ENCODE results near the gene SPTBN5.

- TF ChIP-seq ATF6 (CRISPR knock-in tag; IDR thresholded peaks at IDR 0.05): no peak
- no peak for TF ChIP-seq ATF3 (CRISPR knock-in tag; conservative IDR thresholded peaks at IDR 0.05)
- no peak for TF ChIP-seq ESRRA (CRISPR knock-in tag; IDR thresholded peaks at IDR 0.05; ENCODE audit: borderline replicate concordance)
- TF ChIP-seq NR2C2 (CRISPR knock-in tag; IDR thresholded peaks at IDR 0.05): no peak
- no peak for TF ChIP-seq CTCF (IDR thresholded peaks at IDR 0.05)
- no peak for TF ChIP-seq PREB (CRISPR knock-in tag; IDR thresholded peaks at IDR 0.05; ENCODE audit: borderline replicate concordance)
Observed at GRCh38 chr15:41816788-41817187, 77.1 kb downstream of the SPTBN5 start.
